Measurements from ENCODE around the gene NPL.

DNA sequence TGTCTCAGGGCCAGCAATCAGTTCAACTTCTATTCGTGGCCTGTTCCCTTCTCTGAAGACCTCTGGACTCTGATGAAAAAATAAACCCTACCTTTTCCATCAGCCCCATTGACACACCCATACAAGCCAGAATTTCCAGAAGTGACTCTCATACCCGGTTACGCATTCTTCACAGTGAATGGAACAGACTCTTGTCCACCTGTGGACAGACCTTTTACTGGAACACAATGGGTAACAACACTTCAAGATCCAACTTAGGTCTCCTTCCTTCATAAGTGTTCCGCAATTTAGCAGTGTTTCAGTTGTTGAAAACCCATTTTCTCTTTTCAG lies 2.6 kb upstream of the NPL start:
- TF ChIP-seq, protein P1, sequence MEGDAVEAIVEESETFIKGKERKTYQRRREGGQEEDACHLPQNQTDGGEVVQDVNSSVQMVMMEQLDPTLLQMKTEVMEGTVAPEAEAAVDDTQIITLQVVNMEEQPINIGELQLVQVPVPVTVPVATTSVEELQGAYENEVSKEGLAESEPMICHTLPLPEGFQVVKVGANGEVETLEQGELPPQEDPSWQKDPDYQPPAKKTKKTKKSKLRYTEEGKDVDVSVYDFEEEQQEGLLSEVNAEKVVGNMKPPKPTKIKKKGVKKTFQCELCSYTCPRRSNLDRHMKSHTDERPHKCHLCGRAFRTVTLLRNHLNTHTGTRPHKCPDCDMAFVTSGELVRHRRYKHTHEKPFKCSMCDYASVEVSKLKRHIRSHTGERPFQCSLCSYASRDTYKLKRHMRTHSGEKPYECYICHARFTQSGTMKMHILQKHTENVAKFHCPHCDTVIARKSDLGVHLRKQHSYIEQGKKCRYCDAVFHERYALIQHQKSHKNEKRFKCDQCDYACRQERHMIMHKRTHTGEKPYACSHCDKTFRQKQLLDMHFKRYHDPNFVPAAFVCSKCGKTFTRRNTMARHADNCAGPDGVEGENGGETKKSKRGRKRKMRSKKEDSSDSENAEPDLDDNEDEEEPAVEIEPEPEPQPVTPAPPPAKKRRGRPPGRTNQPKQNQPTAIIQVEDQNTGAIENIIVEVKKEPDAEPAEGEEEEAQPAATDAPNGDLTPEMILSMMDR (IDR thresholded peaks at IDR 0.05; ENCODE audit: extremely low read depth in 1 of 2, insufficient read depth in 1 of 2, low read depth in 1 of 2, low read length in 2 of 2): no peak
- no peak for TF ChIP-seq POLR2AphosphoS5 (IDR thresholded peaks at IDR 0.05; ENCODE audit: insufficient read depth, low read depth, low read length)
- TF ChIP-seq MYC (IDR thresholded peaks at IDR 0.05; ENCODE audit: low read depth, low read length): no peak
- no peak for TF ChIP-seq POLR2A (IDR thresholded peaks at IDR 0.05; ENCODE audit: low read depth, low read length)
- TF ChIP-seq EZH2 (IDR thresholded peaks at IDR 0.05; ENCODE audit: borderline replicate concordance, low read depth, low read length, severe bottlenecking): peak; percentile 9
- TF ChIP-seq, protein P2, sequence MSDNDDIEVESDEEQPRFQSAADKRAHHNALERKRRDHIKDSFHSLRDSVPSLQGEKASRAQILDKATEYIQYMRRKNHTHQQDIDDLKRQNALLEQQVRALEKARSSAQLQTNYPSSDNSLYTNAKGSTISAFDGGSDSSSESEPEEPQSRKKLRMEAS (IDR thresholded peaks at IDR 0.05; ENCODE audit: insufficient read depth, insufficient read length): no peak
- TF ChIP-seq FOS (IDR thresholded peaks at IDR 0.05; ENCODE audit: borderline replicate concordance, insufficient read depth, low read length): no peak
- TF ChIP-seq JUN (IDR thresholded peaks at IDR 0.05; ENCODE audit: borderline replicate concordance, insufficient read depth, insufficient read length, low read depth): no peak
